Hematopoietic multipotent progenitor cell treated with erythropoietin and hydrocortisone succinate and interleukin-3 and kit ligand, for 17 days (in vitro differentiated cells): ENCODE results near the gene PTGR1.

Experiments
- DNase-seq: peaks from one replicate; pipeline ENCODE4 v3.0.0-alpha.2; 2015; ENCODE audit warnings: low spot score

PTGR1 gene

GRCh38 chr9:111542497-111543254, 56.8 kb downstream of the PTGR1 start:
- DNase-seq, result no peak

GRCh38 chr9:111533099-111533790, 66.2 kb downstream of the PTGR1 start:
- no peak for DNase-seq

DNA sequence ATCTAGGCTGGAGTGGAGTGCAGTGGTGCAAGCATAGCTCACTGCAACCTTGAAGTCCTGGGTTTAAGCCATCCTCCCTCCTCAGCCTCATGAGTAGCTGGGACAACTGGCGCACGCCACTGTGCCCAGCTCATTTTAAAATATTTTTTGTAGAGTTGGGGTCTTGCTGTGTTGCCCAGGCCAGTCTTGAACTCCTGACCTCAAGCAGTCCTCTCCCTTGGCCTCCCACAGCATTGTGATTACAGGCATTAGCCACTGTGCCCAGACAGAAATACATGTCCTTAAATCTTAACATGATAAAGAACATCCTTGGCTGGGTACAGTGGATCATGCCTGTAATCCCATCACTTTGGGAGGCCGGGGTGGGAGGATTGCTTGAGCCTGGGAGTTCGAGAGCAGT, 67.7 kb downstream of the PTGR1 start:
- no peak for DNase-seq

- DNase-seq, result no peak
Observed at GRCh38 chr9:111529787-111530186, 69.7 kb downstream of the PTGR1 start.

DNA sequence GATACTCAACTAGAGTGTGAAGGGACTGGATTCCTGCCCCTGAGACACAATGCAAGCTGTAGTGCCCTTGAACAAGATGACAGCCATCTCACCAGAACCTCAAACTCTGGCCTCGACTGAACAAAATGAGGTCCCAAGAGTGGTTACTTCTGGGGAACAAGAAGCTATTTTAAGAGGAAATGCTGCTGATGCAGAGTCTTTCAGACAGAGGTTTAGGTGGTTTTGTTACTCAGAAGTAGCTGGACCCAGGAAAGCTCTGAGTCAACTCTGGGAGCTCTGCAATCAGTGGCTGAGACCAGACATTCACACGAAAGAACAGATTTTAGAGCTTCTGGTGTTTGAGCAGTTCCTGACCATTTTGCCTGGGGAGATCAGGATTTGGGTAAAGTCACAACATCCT, 72.1 kb downstream of the PTGR1 start:
- no peak for DNase-seq

DNA sequence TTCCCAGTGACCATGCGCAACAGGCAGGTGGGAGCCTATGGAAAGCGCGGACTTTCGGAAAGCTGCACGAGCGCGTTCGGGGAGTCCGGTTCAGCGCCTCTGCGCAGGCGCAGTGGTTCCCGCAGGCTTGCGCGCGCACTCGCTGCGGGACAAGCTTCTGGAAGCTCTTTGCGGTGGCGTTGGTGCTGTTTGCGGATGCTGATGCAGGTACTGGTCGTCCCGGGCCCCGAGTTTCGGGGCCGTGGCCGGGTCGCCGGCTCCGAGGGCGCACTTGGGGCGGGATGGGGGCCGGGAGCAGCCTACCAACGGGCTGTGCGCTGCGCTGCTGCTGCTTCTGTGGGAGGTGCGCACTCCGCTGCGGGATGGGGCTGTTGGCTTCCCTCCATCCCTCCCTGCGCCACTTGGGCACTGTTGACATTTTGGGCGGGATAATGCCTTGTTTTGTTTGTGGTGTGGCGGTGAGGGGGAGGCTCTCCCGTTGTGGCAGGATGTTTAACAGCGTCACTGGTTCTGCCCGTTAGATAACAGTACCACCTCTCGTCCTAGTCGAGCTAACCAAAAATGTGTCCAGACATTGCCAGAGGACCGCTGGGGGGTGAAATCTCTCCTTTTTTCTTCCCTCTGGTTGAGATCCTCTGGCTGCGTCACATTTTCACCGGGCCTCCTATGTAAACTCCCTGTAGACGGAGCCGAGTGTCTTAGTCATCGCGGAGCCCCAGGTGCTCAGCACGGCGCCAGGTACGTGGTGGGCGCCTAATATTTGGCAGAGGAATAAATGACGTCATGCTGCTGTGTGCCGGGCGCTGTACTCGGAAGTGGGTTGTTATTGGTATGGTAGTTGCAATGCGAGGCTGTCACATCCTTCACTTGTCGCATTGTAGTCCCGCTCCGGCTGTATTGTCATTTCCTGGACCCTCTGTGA, 74.1 kb downstream of the PTGR1 start, which contains the start of gene ZNF483:
TSS of gene ZNF483 (plus strand) at position 124 of the 922 bp plus-strand sequence. CDS start 2,217 bp downstream, outside the sequence.
- no peak for DNase-seq

DNA sequence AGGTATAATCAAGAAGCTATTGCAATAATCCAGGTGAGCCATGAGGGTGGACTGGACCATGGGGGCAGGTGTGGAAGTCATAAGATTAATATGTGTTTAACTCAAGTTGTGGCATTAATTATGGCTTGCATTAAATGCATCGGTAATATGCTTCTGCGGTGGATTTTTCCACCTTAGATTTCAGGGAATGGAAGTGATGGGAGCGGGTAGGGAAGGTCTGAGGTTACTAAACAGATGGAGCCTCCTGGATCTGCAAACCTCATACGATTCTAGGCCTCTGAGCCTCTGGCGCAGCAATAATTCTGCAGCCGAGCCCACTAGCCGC, 74.8 kb downstream of the PTGR1 start:
- DNase-seq, result no peak

- no peak for DNase-seq
Observed at GRCh38 chr9:111516061-111516465, 83.4 kb downstream of the PTGR1 start.

DNA sequence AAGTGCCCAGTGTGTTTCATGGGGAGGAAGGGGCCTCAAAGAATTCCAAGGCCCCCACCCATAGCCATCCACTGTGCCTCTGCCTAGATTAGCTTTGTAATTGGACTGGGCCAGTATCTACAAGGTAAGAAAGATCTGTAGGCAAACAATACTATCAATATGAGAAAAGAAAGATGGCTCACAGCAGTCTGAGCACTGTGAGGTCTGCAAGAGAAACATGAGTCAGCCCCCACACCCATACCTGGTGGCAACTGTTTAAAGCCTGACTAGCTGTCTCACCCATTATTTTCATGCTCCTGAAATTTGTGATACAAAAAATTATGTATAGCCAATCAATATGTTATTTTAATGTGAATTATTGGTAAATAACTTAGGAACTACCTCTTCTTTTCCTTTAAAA, 84.5 kb downstream of the PTGR1 start:
- no peak for DNase-seq
